SK-N-MC (cell line): ENCODE measurements around the gene LRIG1.

Experiments used
- EZH2 ChIP-seq: fragments of 200-600 bp; sonication (generic); IDR thresholded peaks from one replicate; pipeline ENCODE4 v1.6.1; 2017; ENCODE audit warnings: antibody characterized with exemption
- POLR2AphosphoS5 ChIP-seq: IDR thresholded peaks from 2 replicates; pipeline ENCODE4 v1.6.1; 2012; ENCODE audit warnings: mild to moderate bottlenecking, low read depth, low read length, borderline replicate concordance

GRCh38 chr3:66450390-66451022, 50.3 kb downstream of the LRIG1 start:
- TF ChIP-seq EZH2 (no peak), POLR2AphosphoS5 (no peak)
